Stimulated activated CD4-positive, alpha-beta T cell treated with anti-CD3 and anti-CD28 coated beads, Interleukin-1b, Interleukin-23, amount 100 ng/mL, for 24 hours (primary cell): ENCODE measurements around the gene BPIFB6.

Experiments
- DNase-seq, 4 experiments: peaks; one replicate each; pipeline ENCODE4 v3.0.0-alpha.2; 2020; ENCODE audit warnings: low read depth in 4 of 4, low spot score in 1 of 4

BPIFB6 gene

DNA sequence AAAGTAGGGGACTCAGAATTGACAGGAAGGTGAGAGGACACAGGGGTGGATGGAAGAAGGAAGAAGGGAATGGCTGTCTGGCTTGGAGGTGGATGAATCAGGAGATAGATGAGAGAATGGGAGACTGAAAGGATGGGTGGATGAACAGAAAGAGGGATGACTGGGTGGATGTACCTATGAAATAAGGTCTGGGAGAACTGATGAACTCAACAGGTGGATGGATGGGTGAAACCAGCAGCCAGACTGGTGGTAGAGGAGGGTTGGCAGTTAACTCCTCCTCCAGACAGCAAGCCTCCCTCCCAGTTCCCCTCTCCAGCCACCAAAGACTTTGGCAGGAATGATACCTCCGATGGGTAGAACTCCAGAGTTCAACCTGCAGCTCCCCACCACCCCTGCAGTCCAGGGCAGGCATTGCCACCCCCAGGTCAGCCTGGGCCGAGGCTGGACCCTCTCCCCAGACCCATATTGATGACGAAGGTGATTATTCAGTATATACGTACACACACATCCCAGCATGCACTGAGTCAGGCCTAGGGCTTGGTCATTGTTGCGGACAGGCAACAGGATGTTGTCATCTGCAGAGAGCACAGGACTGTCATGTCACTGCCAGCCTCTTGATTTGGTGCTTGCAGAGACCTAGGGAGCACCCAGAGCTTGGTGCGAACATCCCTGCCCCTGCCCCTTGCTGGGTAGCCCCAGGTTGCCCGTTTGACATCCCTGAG lies 29.2 kb upstream of the BPIFB6 start:
- DNase-seq = no peak

DNA sequence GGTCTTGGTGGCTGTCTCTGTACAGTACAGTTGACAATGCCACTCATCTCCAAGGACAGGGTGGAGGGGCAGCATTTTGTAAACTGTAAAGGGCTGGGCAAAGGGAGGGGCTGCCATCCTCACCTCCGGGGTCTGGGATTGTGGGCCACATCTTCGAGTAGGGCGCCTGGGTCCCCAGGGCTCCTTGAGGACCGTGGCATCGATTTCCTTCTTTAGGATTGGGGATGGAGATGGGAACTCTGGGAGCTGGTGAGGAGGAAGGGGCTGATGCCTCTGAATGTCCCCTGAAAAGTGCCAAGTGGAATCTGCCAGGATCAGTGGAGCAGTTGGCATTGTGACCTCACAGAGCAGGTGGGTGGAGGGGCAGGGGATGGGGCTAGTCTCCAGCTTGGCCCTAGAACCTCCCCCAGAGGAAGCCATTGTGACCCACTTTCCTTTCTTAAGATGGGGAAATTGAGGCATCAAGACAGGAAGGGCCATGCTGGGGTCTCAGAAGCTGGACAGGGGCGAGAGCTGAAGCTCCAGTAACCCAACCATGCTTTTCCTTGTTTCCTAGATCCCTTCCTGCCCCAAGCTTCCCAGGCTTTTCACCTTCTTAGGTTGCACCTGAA lies 27.2 kb upstream of the BPIFB6 start, which contains the start of gene SUN5:
TSS of gene SUN5 (minus strand) at position 293 of the 611 bp plus-strand sequence. CDS start at position 200, 93 bp downstream.
- no peak for DNase-seq

DNA sequence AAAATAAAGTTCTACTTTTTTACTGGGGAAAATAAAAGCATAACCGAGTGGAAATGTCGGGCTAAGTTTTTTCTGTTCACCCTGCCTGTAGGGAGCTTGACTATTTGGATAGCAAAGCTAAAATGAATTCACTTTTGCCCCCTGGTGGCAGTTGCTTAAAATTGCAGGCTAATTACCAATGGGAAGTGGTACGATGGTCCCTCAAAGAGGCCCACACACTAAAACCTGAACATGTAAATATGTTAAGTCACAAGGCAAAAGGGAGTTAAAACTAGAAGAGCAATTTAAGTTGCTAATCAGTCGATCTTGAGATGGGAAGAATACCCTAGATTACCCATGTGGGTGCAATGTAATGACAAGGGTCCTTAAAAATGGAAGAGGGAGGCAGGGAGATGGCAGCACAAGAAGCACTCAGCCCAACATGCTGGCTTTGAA lies 26.3 kb upstream of the BPIFB6 start:
- peak in 2 of 4 experiments; percentile 7 to 13 for DNase-seq

DNA sequence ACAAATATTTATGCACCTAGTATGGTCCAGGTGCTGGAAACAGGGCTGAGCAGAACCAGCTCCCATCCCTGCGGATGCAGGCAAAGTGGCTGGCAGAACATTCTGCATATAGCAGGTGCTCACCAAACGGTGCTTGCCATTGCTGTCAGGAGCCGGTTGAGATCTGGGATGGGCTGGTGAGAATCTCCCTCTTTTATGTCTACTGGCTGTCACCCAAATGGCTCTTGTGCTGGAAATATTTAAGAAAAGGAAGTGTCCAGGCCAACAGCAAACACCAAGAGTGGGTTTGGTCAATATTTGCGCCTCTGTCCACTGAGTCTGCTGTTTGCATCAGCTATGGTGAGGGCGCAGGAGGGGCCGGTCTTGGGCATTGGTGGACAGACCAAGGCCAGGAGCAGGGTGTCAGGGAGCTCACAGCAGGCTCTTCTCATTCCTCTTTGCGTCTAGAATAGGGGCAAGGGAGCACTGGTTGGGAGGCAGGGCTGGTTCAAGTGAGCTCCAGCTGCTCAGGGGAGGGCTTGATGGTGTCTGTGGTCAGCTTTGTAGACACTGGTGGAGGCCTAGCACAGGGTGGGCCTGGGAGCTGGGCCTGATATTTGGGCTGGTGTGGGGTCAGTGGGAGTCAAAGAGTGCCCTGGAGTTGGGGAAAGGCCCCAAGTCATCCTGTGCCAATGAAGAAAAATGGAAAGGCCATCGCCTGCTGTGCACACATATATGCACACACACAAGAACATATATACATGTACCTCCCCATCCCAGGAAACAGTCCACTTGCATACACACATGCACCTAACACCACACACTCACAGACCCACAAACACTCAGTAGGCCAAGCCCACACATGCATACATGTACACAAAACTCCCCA lies 25.3 kb upstream of the BPIFB6 start:
- no peak for DNase-seq

DNA sequence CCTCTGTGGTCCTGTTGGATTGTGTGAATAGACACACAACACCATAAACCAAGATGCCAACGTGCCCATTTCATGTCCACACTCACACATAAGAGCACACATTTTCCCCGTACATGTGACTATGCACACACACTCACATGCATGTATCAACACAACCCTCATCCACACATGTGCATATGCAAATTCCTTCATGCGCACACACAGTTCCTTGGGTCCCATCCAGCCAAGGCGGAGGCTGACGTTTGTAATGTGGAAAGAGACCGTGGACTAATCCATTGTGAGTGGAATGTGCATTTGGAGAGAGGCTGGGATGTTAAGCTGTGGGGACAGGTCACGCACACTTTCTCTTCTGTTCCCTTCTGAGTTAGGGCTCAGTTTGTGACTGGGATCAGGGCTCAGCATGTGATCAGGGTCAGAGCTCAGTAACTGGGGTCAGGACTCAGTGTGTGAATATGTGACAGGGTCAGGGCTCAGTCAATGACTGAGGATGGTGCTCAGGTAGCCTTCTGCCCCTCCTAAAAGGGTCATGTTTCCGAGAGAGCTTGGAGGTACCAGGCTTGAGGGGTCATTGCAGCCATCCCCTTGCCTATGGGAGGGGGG lies 24.6 kb upstream of the BPIFB6 start:
- DNase-seq = no peak

DNA sequence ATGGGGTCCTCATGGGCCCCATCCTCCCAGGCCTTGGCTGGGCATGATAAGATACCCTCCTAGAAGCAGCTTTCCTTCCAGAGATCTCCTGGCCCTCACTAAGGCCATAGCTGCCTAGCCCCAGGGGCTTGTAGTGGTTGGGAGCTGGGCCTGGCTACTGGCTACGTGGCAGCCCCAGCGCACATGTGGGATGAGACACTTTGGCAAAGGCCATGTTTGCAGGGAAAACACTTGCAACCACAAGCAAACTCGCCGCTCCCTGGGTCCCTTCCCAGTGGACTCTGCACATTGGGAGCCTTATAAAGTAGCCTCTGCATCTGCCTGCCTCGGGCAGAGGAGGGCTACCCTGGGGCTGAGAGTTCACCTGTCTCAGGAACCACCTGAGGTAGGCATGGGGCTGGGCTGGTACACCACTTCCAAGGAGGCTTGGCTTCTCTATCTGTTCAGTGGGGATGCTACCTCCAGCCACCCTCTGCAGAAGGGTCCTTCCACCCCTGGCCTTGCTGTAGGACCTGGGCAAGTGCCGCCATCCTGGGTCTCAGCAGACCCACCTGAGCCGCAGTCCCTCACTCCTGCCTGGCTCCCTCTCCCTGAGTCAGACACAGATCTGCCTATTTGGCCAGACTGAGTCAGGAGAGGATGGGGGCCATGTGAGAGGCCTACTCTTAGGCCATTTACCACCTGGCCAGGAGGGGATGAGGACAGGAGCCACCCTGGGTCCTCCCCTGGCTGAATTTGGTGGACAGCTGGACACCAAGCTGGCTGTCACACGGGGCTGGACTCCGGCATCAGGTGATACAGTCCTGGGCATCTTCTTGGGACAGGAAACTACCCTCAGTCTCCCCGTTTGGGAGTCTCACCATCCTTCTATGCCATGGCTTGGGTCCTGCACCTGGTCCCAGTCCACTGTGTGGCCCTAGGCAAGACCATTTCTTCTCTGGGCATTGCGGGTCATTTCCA lies 23.8 kb upstream of the BPIFB6 start, which contains the start of gene BPIFB2:
TSS of gene BPIFB2 (plus strand) at position 329 of the 960 bp plus-strand sequence. CDS start 871 bp downstream, outside the sequence.
- no peak for DNase-seq

DNA sequence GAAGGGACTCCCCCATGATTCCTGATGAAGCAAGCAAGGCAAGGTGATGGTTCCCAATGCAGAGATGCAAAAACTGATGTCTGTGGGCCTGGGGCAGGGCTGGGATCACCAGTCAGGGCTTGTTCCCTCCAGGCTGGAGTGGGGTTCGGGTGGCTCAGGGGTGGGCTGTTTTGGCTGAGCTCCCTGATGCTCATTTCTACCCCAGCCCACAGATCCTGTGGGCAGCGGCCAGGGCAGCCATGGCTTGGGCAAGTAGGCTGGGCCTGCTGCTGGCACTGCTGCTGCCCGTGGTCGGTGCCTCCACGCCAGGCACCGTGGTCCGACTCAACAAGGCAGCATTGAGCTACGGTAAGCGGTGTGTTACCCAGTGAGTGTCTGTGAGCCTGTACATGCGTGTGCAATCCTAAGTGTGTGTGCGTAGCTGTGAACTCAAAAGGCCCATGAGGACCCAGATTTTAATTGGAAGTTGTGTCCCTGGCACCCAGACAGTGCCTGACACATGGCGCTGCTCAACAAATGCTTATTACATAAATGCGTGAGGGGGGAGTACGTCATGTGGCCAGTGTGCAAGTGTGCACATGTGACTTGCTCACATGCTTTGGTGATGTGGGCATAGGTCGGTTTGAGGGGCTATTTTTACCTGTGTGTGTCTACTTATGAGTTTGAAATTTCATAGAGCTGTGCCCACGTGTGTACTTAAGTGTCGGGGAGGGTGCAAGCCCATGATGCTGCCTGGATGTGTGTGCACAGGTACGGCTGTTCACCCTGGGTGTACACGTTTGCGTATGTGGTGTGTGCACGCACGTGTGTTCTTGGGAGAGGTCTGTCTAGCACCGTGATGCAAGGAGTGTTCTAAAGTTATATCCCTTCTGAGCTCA lies 22.9 kb upstream of the BPIFB6 start:
- DNase-seq = no peak

DNA sequence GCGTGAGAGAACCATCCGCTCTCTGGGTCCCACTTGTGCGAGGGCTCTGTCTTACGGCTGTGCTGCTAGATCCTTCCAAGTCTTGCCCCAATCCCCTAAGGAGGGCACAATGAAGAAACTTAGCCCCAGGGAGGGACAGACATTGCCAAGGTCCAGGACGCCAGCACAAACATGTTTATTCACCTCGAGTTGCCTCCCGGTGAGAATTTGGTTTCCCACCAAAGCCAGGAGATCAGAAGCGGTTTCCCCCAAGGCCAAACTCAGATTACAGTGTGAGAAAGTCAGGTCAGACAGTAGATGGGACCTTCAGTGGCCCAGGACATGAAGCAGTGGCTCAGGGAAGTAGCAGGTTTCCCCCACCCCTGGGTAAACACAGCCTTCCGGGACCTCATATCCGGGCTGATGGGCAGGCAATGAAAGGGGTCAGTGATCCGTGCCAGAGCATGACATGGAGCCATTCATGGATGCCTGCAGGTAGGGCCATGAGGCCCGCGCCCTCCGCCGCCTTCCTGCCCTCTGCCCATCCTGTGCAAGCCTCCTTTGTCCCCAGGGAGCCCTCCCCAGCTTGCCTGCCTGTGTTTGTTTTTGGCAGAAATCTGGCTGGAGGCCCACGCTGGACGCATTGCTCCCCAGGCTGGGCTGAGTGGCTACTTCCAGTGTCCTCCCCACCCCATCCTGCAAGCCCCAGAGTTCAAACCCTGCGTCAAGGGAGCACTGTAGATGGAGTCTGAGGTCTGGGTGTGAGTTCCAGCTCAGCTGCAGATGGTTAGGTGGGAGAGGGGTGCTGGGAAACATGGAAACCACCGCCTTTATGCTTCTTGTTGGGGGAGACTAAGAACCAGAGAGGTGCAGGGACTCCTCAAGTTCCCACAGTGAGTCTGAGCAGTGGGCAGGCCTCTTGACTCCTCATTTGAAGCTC lies 22.0 kb upstream of the BPIFB6 start:
- no peak for DNase-seq

DNA sequence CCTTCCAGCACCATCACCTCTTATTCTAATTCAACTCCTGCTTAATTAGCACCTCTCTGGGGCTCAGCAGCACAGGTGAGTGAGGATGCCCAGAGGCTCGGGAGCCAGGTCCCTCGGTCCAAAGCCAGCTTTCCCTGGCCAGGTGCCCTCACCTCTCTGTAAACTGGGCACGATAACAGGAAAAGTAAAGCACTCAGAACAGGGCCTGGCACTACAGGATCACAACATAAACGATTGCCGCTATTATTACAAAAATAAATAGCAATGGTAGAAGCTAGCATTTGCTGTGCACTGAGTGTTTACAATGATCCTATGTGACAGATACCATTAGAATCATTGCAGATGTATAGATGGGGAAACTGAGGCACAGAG lies 21.3 kb upstream of the BPIFB6 start:
- DNase-seq = no peak

DNA sequence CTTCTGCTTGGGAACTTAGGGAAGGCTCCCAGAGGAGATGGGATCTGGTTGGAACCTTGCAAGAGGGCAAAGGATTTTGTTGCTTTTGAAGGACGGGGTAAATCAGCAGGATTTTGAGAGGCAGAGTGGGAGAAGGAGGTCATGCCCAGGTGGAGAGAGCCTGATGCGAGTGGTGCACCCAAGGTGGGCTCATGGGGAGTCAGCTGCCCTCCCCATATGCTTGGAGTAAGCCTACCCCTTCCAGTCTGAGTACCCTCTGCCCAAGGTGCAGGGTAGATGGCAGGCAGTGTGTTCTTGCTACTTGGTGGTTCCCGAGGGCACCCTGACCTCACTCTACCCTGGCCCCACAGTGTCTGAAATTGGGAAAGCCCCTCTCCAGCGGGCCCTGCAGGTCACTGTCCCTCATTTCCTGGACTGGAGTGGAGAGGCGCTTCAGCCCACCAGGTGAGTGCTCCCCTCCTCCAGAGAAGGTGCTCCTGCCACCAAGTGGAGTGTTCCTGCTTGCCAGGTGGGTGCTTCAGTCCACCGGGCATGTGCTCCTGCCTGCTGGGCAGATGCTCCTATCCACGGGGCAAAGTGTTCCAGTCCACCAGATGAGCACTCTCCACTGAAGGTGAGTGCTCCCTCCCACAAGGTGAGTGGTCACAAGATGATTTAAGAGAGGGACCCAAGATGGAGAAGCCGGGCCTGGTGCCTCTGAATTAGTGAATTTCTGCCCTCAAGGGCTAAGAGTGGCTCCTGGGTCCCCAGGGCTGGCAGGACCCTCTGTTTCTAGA lies 20.6 kb upstream of the BPIFB6 start:
- DNase-seq = no peak

DNA sequence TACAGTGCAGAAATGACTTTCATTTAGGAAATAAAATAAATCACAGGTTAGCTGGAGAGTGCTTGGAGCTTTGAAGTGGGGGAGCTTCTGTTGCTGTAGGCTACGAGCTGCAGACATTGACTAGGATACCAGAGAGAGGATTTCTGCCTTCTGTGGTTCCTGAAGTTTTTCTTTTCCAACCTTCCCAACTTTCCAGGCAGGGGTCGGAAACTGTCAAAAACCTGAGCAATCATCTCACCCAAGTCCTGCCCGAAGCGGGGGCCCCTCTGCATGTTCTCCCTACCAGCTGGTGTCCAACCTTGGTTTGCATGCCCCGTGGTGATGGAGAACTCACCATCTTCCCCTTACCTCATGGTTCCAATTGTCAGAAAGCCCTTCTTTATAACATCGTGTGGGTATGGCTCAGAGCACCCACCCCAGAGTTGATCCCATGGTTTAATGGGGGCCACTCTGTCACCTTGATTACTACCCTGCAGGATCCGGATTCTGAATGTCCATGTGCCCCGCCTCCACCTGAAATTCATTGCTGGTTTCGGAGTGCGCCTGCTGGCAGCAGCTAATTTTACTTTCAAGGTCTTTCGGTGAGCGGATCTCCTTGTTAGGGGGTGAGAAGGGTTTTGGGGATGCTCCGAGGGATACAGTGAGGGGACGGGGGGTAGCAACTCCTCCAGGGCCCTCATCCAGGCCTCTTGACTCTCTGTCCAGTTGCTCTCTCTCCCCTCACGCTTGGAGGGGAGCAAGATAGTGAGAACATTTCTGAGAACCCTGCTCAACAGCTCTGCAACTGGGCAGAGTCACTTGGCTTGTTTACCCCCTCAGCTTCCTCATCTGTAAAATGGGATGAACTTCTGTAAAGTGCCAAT lies 18.9 kb upstream of the BPIFB6 start:
- DNase-seq = no peak

DNA sequence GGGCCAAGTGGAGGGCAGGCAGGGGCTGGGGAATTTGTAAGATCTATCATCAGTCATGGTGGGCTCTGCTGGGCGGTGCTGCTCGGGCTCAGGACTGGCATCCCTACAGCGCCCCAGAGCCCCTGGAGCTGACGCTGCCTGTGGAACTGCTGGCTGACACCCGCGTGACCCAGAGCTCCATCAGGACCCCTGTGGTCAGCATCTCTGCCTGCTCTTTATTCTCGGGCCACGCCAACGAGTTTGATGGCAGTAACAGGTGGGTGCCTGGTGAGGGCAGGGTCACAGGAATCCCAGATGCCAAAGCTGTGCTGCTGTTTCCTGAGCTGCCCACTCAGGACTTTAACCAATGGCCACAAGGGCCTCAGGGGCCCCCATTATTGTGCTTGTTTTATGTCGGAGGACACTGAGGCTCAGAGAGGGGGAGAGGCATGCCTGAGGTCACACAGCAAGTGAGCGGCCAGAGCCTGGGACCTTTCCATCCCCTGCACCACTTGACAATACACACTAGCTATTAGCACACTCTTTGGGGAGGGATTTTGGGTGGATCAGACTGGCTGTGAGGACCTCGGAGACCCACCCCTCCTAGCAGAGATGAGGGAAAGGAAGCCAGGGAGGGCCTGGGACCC lies 17.6 kb upstream of the BPIFB6 start:
- no peak for DNase-seq

DNA sequence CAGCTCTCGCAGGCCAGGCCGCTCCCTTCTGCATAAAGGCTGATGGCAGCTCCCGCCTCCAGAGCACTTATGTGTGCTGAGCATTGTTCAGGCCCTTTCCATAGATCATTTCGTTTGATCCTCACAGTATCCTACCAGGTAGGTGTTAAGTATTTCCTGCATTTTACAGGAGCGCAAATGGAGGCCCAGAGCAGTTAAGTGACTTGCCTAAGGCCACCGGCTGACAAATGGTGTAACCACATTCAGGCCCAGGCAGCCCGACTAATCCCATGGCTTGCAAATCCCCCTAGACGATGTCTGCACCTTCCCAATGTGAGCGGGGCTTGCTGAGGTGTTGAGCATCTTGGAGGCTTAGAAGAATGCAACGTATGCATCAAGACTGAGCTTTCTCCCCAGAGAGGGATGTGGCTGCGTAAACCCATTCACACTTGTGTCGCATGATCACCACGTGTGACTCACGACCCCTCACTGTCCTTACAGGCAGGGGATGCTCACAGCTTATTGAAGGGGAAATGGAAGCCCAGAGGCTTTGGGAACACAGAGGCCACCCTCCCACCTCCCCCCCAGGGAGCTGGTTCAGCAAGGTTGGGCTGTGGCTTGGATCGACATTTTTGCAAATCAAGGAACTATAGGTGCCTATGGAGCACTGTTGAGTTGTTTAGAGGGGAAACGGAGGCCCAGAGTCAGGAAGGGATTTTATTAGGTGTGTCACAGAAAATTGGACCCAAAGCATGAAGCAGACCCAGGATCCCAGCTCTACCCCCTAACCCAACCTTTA lies 16.9 kb upstream of the BPIFB6 start:
- DNase-seq = no peak

DNA sequence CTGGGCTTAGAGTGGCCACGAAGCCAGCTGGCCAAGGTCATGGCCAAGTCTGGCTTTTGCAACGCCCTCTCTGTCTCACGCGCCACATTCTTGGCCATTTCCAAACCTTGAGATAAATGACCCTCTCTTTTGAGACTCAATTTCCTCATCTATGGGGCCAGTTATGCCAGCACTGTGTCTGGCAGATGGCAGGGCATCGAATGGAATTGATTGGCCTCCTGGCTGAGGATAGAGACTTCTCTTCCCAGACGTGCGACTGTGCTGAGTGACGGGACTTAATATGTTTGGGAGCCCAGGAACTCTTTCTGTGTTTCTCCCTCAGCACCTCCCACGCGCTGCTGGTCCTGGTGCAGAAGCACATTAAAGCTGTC lies 16.3 kb upstream of the BPIFB6 start:
- no peak for DNase-seq
